Stimulated activated CD4-positive, alpha-beta T cell treated with anti-CD3 and anti-CD28 coated beads, Interleukin-1b, Interleukin-23, amount 100 ng/mL, for 24 hours (primary cell): ENCODE measurements around the gene CAMK1D.
"Not testable (repeated sequence)": the region's sequence is repeated elsewhere in the genome, so short reads cannot be mapped to it uniquely, and the experiment has no call there.

ENCODE experiments used
- DNase-seq, 4 experiments: peaks; one replicate each; pipeline ENCODE4 v3.0.0-alpha.2; 2020; ENCODE audit warnings: low read depth in 4 of 4, low spot score in 1 of 4

Gene CAMK1D

DNA sequence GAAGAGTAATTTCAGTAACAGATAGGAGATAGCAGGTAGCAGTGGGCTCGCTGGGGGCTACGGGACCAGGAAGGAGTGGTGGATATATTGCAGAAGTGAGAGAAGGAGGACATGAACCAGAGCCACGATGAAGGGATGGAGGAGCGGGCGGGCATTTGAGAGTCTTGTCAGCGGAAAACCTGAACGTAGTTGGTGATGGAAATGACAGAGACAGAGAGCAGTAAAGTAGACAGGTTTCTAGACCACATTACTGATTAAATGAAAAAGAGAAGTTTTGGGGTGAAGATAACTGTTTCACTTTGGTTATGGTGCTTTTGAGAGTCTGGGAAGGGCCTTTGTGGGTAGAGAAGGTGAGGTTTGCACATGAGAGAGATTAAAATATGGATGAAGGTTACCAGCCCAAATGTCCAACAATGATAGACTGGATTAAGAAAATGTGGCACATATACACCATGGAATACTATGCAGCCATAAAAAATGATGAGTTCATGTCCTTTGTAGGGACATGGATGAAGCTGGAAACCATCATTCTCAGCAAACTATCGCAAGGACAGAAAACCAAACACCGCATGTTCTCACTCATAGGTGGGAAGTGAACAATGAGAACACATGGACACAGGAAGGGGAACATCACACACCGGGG, 196.9 kb downstream of the CAMK1D start:
- not testable (repeated sequence) for DNase-seq

DNA sequence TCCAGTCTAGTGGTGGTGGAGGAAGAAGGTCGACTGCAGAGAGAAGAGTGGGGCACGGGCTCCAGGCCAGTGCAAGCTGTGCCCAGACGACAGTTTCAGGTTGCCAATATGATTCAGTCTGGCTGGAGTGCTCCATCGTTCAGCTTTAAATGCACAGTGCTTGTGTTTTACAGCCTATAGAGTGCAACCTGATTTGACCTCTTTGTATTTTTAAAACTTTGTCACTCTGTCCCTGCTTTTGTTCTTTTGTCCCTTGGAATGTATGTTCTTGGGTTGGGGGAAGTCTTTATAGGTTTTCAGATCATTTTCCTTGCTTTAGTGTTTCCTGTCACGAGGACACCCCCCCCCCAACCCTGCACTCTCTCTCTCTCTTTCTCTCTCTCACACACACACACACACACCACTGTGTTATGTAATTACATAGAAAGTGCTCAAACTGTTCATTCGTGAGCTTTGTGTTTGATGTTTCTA, 198.0 kb downstream of the CAMK1D start:
- no peak for DNase-seq

DNA sequence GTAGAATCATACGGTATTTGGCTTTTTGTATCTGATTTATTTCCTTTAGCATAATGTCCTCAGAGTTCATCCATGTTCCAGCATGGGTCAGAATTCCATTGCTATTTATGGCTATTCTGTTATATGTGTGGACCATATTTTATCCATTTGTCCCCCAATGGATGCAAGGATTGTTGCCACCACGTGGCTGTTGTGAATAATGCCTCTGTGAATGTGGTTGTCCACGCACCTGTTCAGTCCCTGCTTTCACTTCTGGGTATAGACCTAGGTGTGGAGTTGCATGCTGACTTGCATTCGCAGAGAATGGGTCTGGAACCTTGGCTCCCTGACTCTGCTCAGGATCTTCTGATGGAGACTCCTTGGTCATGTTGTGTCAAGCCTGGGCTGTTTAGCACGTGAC, 199.9 kb downstream of the CAMK1D start:
- no peak for DNase-seq

DNA sequence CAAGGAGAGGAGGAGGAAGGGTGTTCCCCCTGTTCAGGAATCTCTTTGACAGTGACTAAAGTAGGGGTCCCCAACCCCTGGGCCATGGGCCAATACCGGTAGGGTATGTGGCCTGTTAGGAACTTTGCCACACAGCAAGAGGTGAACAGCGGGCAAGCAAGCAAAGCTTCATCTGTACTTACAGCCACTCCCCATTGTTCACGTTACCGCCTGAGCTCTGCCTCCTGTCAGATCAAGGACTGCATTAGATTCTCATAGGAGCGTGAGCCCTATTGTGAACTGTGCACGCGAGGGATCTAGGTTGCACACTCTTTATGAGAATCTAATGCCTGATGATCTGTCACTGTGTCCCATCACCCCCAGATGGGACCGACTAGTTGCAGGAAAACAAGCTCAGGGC, 201.6 kb downstream of the CAMK1D start:
- no peak for DNase-seq

DNA sequence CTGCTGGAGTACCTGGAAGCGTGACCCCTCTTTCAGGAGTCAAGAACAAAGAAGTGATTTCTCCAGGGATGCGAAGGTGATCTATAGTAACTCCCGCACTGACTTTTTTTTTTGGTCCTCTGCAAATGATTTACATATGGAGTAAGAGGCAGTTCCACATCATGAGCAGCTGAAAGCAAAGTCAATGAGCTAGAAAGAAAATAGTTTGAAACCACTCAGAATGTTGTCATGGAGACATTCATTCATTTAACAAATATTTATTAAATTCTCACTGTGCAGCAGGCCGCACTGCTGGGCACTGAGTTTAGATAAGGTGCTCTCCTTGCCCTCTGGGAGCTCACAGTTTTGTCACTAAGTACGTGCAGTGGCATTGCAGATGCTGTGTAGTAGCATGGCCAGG, 206.7 kb downstream of the CAMK1D start:
- DNase-seq, result no peak

DNA sequence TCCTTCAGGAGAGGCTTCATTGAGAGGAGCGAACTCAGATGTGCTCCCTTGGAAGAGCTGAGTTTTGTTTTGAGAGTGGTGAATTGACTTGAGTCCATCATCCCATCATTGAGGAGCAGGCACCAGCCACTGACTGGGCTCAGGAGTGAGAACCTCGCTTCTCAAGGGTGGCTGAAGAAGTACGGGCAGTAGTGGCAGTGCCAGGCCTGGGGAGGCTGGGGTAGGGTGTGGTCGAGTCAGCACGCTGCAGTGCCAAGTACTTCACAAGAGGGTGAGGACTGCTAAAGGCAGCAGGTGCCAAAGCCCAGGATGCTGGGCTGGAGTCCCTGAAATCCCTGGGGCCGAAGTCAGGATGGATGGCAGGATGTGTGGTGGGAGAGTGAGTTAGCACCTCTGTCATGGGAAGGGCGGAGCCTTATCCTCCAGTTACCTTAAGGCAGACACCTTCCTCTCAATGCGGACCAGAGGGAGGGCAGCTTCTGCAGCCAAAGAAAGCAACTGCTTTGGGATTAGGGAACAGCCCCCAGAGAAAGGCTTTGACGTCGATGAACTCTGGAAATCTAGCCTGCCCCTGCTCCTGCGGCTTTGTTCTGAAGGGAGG, 210.3 kb downstream of the CAMK1D start:
- no peak for DNase-seq

DNA sequence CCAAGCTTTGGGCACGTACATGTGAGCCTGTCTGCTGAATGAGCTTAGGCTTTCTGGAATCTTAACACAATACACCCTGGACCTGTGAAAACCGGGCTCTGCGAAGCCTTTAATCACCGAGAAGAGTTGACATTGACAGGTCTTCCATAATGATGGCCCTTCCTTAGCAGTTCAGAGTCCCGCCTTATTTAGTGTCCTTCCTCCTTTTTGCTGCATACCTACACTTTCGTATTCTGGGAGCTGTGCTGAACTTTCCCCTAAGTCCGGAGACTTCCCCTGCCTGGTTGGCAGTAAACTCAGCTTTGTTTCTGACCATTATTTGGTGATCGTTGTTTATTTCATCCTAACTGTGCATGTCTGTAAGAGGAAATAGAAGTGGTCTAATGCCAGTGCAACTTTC, 212.0 kb downstream of the CAMK1D start:
- DNase-seq, result no peak

DNA sequence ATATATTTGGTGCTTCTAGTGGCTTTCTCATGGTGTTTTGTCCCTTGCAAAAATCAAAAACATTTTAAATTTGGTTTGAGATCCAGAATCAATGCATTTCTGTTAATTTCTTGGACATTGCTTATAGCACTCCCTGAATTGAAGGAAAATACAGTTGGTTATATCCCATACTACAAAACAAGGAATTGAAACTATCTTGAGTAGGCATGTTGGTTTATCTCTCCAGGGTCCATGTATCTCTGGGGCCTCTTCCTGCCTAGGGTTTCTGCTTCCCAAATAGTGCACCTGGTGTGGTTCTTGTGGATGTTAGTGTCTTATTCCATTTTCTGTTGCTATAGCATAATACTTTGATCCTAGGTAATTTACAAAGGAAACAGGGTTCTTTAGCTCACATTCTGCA, 212.4 kb downstream of the CAMK1D start:
- no peak for DNase-seq

DNA sequence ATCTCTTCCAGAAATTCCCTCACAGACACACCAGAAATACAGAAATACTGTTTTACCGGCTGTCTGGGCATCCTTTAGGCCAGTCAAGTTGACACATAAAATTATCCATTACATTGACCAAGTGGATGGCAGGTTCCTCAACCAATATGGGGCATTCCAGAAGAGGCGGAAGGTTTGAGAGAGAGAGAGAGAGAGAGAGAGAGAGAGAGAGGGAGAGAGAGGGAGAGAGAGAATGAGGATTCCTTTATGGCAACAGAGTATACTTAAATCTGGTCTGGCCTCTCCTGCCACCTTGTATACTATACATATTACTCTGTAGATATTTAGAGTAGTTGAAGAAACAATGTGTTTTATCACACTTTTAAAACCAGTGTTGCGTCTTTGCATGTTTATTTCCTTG, 214.1 kb downstream of the CAMK1D start:
- DNase-seq, result no peak

DNA sequence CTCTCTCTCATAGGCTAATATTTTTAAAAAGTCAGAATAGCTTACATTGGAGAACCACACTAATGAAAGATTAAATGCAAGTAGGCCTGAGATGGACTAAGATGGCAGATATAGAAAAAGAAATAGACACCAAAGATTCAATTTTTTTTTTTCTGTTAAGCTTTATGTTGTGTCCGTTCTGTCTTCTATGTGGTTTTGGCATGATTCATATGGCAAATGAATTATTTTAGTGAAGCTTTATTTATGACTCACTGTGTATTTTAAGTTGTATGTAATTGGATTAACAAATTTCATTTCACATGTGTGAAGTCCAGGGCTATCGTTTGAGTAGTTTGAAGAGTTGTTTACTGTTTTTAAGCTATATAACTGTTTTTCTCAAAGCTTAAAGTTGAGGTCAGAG, 214.8 kb downstream of the CAMK1D start:
- DNase-seq, result no peak

DNA sequence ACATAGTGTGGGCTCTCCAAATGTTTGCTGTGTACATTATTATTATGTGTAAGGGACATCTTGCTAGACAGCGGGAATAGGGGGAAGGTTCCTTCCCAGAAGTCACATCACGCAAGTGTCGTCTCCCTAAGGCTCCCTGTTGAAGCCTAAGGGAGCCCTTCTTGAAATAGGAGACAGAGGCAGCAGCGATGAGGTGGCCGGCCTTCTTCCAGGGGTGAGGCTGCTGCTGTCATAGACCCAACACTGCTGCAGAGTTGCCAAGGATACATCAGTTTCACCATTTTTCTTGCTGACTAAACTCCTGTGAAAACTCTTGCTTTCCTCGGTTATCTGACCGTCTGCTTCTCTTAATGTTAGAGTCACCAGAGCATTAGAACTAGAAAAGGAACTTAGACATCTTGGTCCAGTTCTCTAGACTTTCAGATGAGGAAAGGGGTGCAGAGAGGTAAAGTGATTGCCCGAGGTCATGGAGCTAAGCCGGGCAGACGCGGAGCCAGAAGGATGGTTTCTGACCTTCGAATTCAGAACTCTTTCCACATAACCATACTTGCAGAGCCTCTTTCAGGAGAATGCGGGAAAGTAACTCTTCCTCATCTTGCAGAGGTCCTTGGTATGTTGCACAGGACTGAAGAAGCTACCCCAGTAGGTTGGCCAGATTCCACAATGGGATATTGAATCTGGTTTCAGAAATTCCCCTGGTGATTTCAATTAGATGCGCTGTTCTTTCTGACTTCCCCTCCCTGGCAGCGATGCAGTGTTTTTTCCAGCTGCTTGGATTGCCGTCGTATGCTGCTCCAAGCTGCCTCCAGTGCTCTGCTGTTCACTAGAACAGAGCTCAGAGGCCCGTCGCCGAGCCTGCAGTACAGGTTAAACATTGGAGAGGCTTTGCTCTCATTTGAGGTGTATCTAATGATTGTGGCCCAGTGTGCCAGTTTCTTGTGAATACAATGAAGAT, 217.1 kb downstream of the CAMK1D start:
- DNase-seq, result no peak

DNA sequence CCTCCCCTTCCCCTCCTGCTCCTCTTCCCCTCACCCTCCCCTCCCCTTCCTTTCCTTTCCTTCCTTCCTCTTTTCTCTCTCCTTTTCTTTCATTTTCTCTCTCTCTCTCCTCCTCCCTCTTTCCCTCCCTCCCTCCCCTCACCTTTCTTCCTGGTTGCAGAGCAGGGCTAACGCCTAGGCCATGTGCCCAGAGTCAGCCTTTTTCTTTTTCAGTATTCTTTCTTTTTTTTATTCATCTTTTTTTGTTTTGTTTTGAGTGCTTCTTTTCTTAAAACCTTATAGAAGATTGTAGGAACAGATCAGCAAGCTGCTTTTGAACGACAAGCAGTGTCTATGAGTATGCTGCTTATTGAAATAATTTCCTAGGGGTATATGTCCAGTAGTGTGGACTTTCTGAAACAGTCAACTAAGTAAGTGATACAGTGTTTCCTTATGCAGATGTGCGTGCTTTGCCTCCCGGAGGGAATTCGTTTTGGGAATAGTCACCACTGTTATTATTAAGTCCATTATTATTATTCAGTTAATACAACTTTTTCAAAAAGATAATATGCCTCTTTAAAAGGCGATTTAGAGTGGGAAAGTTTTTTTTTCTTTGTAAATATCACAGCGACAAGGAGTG, 219.2 kb downstream of the CAMK1D start:
- DNase-seq, result no peak

DNA sequence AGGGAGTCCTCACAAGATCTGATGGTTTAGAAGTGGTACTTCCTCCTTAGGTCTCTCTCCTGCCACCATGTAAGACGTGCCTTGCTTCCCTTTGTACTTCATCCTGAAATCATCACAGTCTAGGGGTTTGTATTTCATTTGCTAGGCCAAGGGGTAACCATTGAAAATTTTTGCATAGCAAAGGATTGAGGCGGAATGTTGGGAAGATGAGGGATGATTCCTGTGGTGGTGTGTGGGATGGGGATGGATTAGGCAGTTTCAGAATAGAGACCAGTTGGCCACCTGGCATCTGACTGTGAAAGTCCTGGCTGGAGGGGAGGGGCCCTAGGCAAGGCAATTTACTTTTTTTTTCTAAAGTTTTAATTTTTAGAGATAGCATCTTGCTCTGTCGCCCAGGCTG, 222.9 kb downstream of the CAMK1D start:
- no peak for DNase-seq

DNA sequence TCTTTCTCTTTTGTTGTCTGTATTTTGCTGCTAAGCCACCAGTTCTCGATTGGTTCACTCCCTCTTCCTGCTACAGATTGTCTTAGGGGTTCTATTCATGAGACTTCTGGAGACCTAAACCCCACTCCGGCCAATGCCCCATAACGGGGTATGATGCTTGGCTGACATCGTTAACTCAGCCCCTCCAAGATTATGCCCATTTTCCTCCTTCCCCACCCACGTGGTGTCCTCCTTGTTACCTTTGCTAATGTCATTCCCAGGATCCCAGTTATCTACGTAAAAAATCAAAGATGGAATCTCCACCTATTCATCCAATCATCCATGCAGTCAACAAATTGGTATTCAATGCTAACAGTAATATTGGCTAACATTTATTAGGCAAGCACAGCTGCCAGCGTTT, 228.3 kb downstream of the CAMK1D start:
- DNase-seq, result no peak

DNA sequence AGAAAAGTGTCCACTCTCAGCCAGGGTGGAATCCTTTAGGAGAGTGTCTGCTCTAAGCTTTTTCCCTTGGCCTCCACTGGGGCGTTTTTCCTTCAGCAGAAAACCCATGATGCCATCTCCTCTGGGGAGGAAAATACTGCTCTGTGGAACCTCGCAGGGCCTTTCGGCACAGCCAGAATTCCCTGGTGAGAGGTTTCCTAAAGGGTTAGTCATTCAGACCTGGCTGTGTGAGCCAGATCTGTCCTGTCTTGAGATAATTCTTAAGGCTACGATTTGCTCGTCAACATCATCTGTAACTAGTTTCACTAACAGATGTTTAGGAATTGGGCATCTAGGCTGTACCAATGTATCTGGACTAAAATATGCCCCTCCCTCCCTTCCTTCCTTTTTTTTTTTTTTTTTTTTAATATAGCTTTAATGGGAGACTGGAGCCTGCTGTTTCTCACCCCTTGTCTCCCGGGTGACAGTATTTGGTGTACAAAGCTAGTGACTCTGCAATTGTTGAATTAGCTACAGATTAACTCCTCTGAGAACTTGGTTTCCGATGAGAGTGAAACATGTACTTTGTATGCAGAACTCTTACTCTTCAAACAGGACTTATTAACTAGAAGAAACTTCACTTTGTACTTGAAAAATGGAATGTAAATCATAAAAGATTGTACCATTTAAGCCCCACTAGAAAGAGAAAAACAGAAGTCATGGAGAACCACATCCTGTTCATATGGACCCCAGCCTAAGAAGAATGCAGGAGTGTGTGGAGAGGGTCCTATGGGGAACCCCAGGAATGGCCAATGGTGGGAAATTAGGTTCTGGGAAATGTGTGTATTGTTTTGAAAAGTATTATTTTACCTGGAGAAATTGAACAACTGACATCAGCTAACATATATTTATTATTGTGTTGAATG, 230.9 kb downstream of the CAMK1D start:
- no peak for DNase-seq

DNA sequence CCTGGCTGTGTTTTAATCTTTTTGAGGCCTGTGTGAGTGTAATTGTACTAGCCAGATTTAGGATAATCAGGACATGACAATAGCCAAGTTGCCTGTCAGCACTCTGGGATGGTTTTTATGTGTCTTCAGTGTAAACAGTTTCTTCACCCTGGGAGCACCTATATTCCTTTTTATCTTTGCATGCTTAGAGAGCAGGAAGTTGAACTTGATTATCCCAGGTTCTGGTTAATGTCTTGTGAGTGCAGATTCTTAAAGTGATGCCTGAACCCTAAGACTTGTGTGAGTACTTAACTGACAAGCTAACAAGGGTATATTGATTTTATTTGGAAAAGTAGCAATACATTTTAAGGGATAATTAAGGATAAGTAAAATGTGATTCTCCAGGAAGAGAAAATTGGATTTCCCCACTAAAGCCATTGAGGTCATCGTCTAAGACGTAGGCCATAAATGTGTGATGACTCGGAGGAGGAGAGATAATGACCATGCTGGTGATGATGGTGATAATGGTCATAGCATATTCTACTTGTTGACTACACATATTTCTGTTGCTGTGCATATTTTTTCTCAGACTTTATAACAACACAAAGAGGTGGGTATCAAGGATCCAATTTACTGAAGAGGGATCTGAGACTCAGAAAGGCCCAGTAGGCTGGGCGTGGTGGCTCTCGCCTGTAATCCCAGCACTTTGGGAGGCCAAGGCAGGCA, 234.7 kb downstream of the CAMK1D start:
- no peak for DNase-seq

DNA sequence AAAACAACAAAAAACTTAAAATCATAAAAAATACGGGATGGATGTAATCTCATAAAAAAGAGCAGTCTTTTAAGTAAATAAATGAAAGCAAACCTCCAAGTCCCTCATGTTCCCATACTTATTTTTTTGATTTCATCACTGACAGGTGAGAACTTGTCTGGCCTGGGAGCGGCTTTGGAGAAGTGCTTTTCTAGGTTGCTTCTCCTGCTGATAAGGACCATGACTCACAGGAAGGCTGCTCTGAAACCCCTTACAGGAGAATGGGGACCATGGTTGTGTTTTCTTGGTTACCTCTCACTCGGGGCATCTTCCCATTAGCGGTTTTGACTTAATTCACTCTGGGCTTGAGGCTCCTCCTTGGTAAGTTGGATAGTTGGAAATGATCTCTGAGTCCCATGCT, 237.4 kb downstream of the CAMK1D start:
- DNase-seq, result no peak

DNA sequence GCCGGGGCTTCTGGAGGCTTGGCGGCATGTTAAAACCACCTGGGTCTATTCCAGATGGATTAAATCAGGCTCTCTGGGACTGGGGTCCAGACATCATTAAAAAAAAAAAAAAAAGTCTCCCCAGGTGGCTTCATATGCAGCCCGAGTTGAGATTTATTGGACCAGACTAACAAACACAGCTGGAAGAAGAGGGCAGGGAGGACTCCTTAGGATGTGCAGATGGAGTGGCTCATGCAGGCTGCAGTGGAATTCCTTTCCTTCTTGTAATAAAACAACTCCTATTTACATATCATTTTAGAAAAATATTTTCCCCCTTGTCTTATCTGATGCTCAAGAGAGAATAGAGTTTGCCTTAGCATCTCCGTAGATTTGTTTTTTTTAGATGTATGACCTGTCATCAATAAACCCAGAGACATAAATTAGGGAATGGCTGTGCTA, 238.1 kb downstream of the CAMK1D start:
- no peak for DNase-seq

DNA sequence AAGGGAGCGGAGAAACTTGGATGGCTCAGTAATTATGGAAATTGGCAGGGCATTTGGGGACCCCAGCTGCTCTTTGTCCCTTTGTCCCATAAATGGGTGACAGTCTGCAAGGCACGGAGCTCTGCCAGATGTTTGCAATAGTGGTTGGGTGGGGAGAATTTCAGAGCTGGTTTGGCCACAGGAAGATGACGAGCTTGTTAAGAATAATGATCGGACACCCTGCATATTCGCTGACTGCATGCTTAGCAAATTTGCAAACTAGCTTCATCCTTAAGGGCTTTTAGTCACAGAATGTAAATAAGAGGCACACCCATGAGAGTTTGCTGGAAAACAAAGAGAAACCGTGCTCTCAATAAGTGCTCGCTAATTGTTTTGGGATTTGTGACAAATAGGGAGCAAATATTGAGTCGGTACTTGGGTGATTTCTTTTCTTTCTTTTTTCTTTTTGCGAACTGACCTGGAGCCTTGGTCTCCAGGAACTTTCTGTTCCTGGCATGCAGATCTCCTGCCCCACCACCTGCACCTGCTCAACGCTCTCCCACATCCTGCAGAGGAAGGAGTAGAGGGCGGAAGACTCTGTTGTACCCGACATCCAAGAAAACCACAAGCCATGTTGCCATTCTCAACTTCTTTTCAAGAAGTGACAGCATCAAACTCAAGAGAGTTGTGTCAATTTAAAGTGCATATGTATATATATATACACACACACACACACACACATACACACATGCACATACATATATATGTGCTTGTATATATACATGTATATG, 238.9 kb downstream of the CAMK1D start:
- DNase-seq, result no peak
